Mononuclear cell (primary cell): ENCODE data around the gene AARS2. TPM values are rescaled to one million over a fixed set of nuclear protein-coding genes. Genes with fewer than 3 reads are reported as not detected.

Experiments
- H3K27me3 ChIP-seq: 2 replicates; pipeline ENCODE4 v1.6.0; 2011; ENCODE audit warnings: low read length, control low read depth; ENCODE audit not compliant: insufficient read depth
- H3K4me1 ChIP-seq: 2 replicates; pipeline ENCODE4 v1.5.1; 2011; ENCODE audit warnings: mild to moderate bottlenecking, low read length, control low read depth; ENCODE audit not compliant: insufficient read depth
- H3K4me3 ChIP-seq: 2 replicates; pipeline ENCODE4 v1.5.1; 2011; ENCODE audit warnings: mild to moderate bottlenecking, low read length, moderate library complexity
- H3K9me3 ChIP-seq: 2 replicates; pipeline ENCODE4 v1.5.1; 2011; ENCODE audit warnings: low read depth, mild to moderate bottlenecking, control low read depth, low read length
- total RNA-seq: library from RNA; depleted of rRNA; stranded (reverse); fragments of >200 nt; gene quantifications from one replicate; pipeline ENCODE4 v1.2.3, GENCODE V29; 2012

Gene AARS2
- total RNA-seq, 1 donor, result 4.9 TPM

DNA sequence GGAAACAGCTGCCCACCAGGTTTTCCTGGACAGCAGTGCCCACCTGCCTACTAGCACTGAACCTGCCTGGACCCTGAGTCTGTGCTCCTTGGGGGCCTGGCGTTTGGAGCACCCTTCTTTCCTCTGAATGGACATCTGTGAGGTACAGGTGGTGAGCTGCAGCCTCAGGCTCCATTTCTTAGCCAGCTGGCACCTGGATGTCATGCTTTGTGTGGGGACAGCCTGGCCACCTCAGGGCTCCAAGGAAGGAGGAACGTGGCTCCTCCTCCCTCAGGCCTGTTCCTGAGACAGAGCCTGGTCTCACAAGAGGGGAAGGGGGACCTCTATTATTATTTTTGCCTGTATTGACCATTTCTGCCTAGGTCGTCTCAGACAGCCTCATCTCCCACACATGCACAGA is 34.8 kb downstream of the AARS2 start:
- H3K27me3 ChIP-seq, result peaks cover 33% of the 10 kb centered on the region
- H3K9me3 ChIP-seq, result no peaks in the 10 kb centered on the region
- no peak overlapping the region for H3K4me3 ChIP-seq
- H3K4me1 ChIP-seq, result no peaks in the 10 kb centered on the region

GRCh38 chr6:44277763-44278162 is 35.4 kb downstream of the AARS2 start:
- H3K27me3 ChIP-seq, result peaks cover 38% of the 10 kb centered on the region
- no peak overlapping the region for H3K4me3 ChIP-seq
- H3K4me1 ChIP-seq, result no peaks in the 10 kb centered on the region
- H3K9me3 ChIP-seq, result no peaks in the 10 kb centered on the region

- peaks cover 46% of the 10 kb centered on the region for H3K27me3 ChIP-seq
- no peaks in the 10 kb centered on the region for H3K9me3 ChIP-seq
- H3K4me1 ChIP-seq, result no peaks in the 10 kb centered on the region
- H3K4me3 ChIP-seq, result no peak overlapping the region
Measured at GRCh38 chr6:44276667-44277640, 36.2 kb downstream of the AARS2 start.

- Histone ChIP-seq H3K4me3 (no peak overlapping the region), H3K9me3 (no peaks in the 10 kb centered on the region), H3K27me3 (peaks cover 56% of the 10 kb centered on the region), H3K4me1 (no peaks in the 10 kb centered on the region)
Measured at GRCh38 chr6:44275749-44276648, 37.1 kb downstream of the AARS2 start.

DNA sequence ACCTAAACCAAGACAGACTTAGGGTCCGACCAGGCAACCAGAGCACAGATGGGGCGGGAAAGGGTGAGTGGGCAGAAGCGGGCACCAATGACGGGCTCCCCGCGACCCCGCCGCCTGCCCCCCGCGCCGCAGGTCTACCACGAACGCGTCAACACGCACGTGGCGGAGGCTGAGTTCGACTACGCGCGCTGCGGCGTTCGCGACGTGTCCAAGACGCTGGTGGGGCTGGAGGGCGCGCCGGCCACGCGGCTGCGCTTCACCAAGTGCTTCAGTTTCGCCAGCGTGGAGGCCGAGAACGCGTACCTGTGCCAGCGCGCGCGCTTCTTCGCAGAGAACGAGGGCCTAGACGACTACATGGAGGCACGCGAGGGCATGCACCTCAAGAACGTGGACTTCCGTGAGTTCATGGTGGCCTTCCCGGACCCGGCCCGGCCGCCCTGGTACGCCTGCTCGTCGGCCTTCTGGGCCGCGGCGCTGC is 37.8 kb downstream of the AARS2 start:
- H3K27me3 ChIP-seq, result peaks cover 56% of the 10 kb centered on the region
- no peaks in the 10 kb centered on the region for H3K9me3 ChIP-seq
- H3K4me3 ChIP-seq, result no peak overlapping the region
- no peaks in the 10 kb centered on the region for H3K4me1 ChIP-seq

GRCh38 chr6:44273617-44274016 is 39.5 kb downstream of the AARS2 start:
- Histone ChIP-seq H3K4me3 (no peak overlapping the region), H3K27me3 (peaks cover 69% of the 10 kb centered on the region), H3K9me3 (no peaks in the 10 kb centered on the region), H3K4me1 (no peaks in the 10 kb centered on the region)

GRCh38 chr6:44272999-44273566 is 40.1 kb downstream of the AARS2 start:
- H3K9me3 ChIP-seq, result no peaks in the 10 kb centered on the region

DNA sequence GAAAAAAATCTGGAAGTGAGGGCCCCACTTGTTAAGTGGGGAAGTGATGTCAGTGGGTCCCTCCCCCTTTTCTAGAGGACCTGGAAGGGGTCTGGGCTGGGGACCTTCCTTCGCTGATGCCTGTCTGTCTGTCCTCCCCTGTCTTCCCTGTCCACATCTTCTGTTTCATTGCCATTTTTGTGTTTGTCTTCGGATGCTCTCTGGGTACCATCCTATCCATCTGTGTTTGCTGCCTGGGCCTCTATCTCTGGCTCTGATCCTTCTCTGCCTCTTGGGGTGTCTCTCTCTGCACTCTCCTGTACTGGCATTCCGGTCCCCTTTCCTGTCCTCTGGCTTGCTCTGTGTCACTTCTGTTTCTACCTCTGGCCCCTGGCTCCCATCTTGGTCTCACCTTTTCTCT is 40.6 kb downstream of the AARS2 start:
- H3K27me3 ChIP-seq, result peaks cover 64% of the 10 kb centered on the region
- no peaks in the 10 kb centered on the region for H3K4me1 ChIP-seq
- H3K9me3 ChIP-seq, result no peaks in the 10 kb centered on the region
- no peak overlapping the region for H3K4me3 ChIP-seq

More at GRCh38 chr6:44272999-44273566, 40.1 kb downstream of the AARS2 start:
- no peaks in the 10 kb centered on the region for H3K4me1 ChIP-seq
- peaks cover 69% of the 10 kb centered on the region for H3K27me3 ChIP-seq
- H3K4me3 ChIP-seq, result no peak overlapping the region

DNA sequence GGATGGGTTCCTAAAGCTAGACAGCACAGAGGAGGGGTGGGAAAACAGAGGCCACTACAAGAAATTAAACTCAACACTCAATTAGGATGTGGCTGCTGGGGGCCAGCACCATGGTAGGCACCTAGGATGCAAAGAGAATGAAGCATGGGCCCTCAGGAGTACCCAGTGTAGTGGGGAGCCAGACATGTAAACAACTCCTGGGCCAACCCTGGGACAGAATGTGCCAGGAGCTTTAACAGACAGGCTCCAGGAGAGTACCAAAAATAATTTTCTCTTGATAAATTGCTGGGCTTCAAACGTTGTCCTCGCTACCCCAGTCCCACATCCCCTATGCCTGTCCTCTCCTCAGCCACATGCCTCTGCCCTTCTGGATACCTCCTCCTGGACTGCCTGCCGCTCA is 41.2 kb downstream of the AARS2 start:
- Histone ChIP-seq H3K27me3 (peaks cover 59% of the 10 kb centered on the region), H3K4me1 (no peaks in the 10 kb centered on the region), H3K4me3 (no peak overlapping the region), H3K9me3 (no peaks in the 10 kb centered on the region)

DNA sequence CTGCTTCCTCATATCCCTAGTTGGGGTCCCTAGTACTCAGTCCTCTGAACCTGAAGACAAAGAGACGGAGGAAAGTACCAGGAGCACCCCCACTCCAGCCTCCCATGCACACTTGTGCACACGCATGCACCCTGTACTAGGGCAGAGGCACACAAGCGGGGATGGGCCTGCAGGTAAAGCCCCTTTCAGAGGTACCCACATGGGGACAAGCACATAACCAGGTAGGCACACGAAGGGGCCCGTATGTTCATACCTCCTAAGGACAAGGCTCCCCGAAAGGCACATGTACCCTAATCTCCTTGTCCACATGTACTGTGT is 41.8 kb downstream of the AARS2 start:
- peaks cover 3% of the 10 kb centered on the region for H3K4me1 ChIP-seq
- H3K4me3 ChIP-seq, result no peak overlapping the region
- no peaks in the 10 kb centered on the region for H3K9me3 ChIP-seq
- H3K27me3 ChIP-seq, result peaks cover 55% of the 10 kb centered on the region

DNA sequence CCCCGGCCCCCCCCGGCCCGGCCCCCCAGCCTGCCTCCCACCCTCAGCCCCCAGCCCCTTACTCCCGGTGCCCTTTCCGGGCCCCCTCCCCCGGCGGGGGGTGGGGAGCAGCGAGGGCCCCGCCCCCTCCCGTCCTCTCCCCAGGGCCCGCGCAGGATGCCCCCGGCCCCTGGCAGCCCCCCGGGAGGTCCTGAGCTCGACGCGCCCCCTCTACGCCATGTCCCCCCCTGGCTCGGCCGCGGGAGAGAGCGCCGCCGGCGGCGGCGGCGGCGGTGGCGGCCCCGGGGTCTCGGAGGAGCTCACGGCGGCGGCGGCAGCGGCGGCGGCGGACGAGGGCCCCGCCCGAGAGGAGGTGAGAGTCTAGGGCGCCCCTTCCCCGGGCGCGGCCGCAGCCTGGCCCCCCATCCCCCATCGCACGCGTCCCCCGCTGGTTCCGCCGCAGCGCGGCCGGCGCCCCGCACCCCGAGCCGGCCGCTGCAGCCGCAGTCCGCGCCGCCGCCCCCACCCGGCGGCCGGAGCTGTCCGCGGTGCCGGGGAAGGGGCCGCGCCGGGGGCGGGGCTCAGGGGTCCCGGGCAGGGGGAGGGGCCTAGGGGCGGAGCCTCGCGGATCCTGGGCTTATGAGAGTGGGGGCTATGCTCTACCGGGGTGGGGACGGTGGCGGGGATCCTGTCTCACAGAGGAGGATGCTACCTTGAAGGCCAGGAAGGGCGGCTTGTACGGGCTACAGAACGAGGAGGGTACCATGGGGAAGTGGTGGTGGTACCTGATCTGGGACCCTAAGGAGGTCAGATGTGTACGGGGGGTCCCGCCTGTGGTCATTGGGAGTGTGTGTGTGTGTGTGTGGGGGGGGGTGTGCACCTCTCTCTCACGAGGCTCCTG is 42.4 kb downstream of the AARS2 start:
- no peaks in the 10 kb centered on the region for H3K9me3 ChIP-seq
- H3K4me1 ChIP-seq, result peaks cover 9% of the 10 kb centered on the region
- H3K27me3 ChIP-seq, result peaks cover 52% of the 10 kb centered on the region
- no peak overlapping the region for H3K4me3 ChIP-seq

- Histone ChIP-seq H3K4me3 (no peak within 1 kb of the TSS), H3K9me3 (no peaks in the 10 kb centered on the region), H3K27me3 (peaks cover 47% of the 10 kb centered on the region), H3K4me1 (peaks cover 10% of the 10 kb centered on the region)
Measured at GRCh38 chr6:44269921-44270525, 43.1 kb downstream of the AARS2 start, which contains the start of gene TMEM151B. Gene TMEM151B (plus strand): TSS chr6:44270450. CDS start chr6:44270743, 293 bp downstream.

DNA sequence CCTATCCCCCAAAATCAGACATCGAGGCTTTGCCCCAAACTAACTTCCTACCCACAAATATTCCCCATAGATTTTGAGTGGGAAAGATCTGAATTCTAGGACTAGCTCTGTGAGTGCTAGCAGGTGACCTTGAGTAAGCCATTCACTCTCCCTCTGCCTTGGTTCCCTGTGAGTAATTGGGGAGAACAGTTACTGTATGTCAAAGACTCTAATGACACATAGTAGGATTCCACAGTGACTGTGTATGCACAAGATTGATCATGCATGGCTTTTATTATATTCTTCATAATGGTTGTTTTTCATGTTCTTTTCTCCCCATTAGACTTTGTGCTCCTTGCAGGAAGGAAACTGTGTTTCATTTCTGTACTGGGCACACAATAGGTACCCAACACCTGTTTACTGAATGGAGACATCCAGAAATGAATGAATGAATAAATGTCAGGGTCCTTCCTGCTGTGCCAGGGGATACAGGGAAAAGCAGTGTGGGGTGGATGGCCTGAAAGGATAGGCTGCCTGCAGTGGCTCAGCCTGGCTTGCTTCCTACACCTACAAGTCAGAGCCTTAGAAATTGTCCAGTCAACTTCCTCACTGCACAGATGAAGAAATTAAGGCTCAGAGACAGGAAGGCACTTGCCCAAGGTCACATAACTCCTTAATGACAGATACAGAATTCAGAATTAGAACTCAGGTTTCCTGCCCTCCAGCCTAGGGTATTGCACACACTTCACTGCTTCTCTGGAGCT is 43.8 kb downstream of the AARS2 start:
- H3K27me3 ChIP-seq, result peaks cover 47% of the 10 kb centered on the region
- no peaks in the 10 kb centered on the region for H3K9me3 ChIP-seq
- no peak overlapping the region for H3K4me3 ChIP-seq
- peaks cover 15% of the 10 kb centered on the region for H3K4me1 ChIP-seq
